Endothelial cell of umbilical vein (primary cell): ENCODE data around the gene NUP214. TPM values are rescaled to one million over a fixed set of nuclear protein-coding genes. Genes with fewer than 3 reads are reported as not detected.

ENCODE experiments used
- BruUV-seq: library from RNA; stranded (reverse); fragments of 400-500 nt; replicated peaks from 2 replicates; lab custom pipeline; 2021; lab: Mats Ljungman, UMichigan
- CTCF ChIA-PET: fragments of 300-600, 350-600 bp; sonication (Branson Sonifier 250); formaldehyde crosslinking; loops from one replicate; lab custom pipeline; 2021; ENCODE audit warnings: antibody characterized with exemption, inconsistent platforms; lab: Charles Lee
- POLR2A ChIA-PET: fragments of 300-600, 350-600 bp; sonication (Branson Sonifier 250); formaldehyde crosslinking; loops from one replicate; lab custom pipeline; 2021; ENCODE audit warnings: antibody characterized with exemption, inconsistent platforms; lab: Charles Lee
- DNase-seq: peaks from one replicate; pipeline ENCODE4 v3.0.0-alpha.2; 2011; ENCODE audit warnings: low read depth, low spot score
- FAIRE-seq: peaks from 2 replicates; lab custom pipeline; 2011; peaks lifted over from hg19 to GRCh38; lab: Jason Lieb, UNC
- H2AFZ ChIP-seq: 2 replicates; pipeline ENCODE4 v1.6.0; 2012; ENCODE audit warnings: low read depth, low read length, control low read depth, inconsistent platforms
- H3K27ac ChIP-seq: 2 replicates; pipeline ENCODE4 v1.5.1; 2011; ENCODE audit warnings: low read depth, mild to moderate bottlenecking, control low read depth, low read length, moderate library complexity; ENCODE audit not compliant: insufficient read depth
- H3K27me3 ChIP-seq, 2 experiments: 2 replicates each; pipeline versions ENCODE4 v1.6.0 to v1.6.1; 2011; ENCODE audit warnings: low read length in 2 of 2, mixed read lengths in 1 of 2; ENCODE audit not compliant: control insufficient read depth in 2 of 2, insufficient read depth in 2 of 2
- H3K36me3 ChIP-seq, 2 experiments: 2 replicates in 1 of 2; 3 replicates in 1 of 2; pipeline ENCODE4 v1.5.1; 2011; ENCODE audit warnings: low read length in 2 of 2, mild to moderate bottlenecking in 1 of 2, moderate library complexity in 1 of 2; ENCODE audit not compliant: control insufficient read depth in 2 of 2, insufficient read depth in 2 of 2; ENCODE audit errors: extremely low read depth in 1 of 2
- H3K4me1 ChIP-seq: 3 replicates; pipeline ENCODE4 v1.5.1; 2011; ENCODE audit warnings: mild to moderate bottlenecking, low read length; ENCODE audit not compliant: control insufficient read depth, insufficient read depth; ENCODE audit errors: extremely low read depth
- H3K4me2 ChIP-seq: 2 replicates; pipeline ENCODE4 v1.6.1; 2011; ENCODE audit warnings: low read length, control low read depth, mixed read lengths; ENCODE audit not compliant: insufficient read depth
- H3K4me3 ChIP-seq, 3 experiments: fragments of 200-600 bp in 1 of 3; sonication (generic), shearing (Covaris generic) in 1 of 3; replicated peaks in 1 of 3; 2 replicates each; pipeline ENCODE4 v1.5.1; 2011 to 2016; ENCODE audit warnings: control low read depth in 3 of 3, low read length in 3 of 3, mild to moderate bottlenecking in 2 of 3, inconsistent platforms in 1 of 3, low read depth in 1 of 3, moderate library complexity in 1 of 3; ENCODE audit not compliant: insufficient read depth in 1 of 3
- H3K79me2 ChIP-seq: 2 replicates; pipeline ENCODE4 v1.6.0; 2012; ENCODE audit warnings: low read length, inconsistent platforms; ENCODE audit not compliant: control insufficient read depth, insufficient read depth
- H3K9ac ChIP-seq: replicated peaks from 2 replicates; pipeline ENCODE3; 2011; ENCODE audit warnings: low read length, control low read depth; ENCODE audit not compliant: insufficient read depth; ENCODE audit errors: extremely low read depth
- H3K9me1 ChIP-seq: replicated peaks from 3 replicates; pipeline ENCODE4 v1.6.0; 2011; ENCODE audit warnings: mild to moderate bottlenecking, low read length; ENCODE audit not compliant: control insufficient read depth, insufficient read depth; ENCODE audit errors: extremely low read depth
- H3K9me3 ChIP-seq: replicated peaks from 2 replicates; pipeline ENCODE4 v1.5.1; 2012; ENCODE audit warnings: low read length, inconsistent platforms; ENCODE audit not compliant: control insufficient read depth, insufficient read depth
- H4K20me1 ChIP-seq: replicated peaks from 2 replicates; pipeline ENCODE3; 2011; ENCODE audit warnings: mild to moderate bottlenecking, low read length; ENCODE audit not compliant: control insufficient read depth, insufficient read depth; ENCODE audit errors: extremely low read depth
- CTCF ChIP-seq, 2 donors: IDR thresholded peaks; 1 replicate in 1 of 2; 2 replicates in 1 of 2; pipeline ENCODE4 v1.5.1; 2011; ENCODE audit warnings: low read length in 2 of 2, mild to moderate bottlenecking in 2 of 2, moderate library complexity in 2 of 2, control low read depth in 1 of 2, inconsistent platforms in 1 of 2, low read depth in 1 of 2; ENCODE audit not compliant: insufficient read depth in 1 of 2; ENCODE audit errors: extremely low read depth in 1 of 2
- EZH2 ChIP-seq: IDR thresholded peaks from 2 replicates; pipeline ENCODE4 v1.6.1; 2012; ENCODE audit warnings: borderline replicate concordance, low read depth, mild to moderate bottlenecking, moderate library complexity, low read length, inconsistent platforms; ENCODE audit not compliant: severe bottlenecking
- FOS ChIP-seq: IDR thresholded peaks from 2 replicates; pipeline ENCODE4 v1.6.1; 2011; ENCODE audit warnings: mild to moderate bottlenecking, low read length, moderate library complexity, borderline replicate concordance; ENCODE audit not compliant: insufficient read depth
- GATA2 ChIP-seq: IDR thresholded peaks from 2 replicates; pipeline ENCODE4 v1.7.0; 2011; ENCODE audit warnings: low read depth, mild to moderate bottlenecking, moderate library complexity, mixed read lengths, low read length; ENCODE audit not compliant: insufficient read length, insufficient read depth
- MAX ChIP-seq: IDR thresholded peaks from 2 replicates; pipeline ENCODE4 v1.6.1; 2011; ENCODE audit not compliant: insufficient read depth, insufficient read length
- POLR2A ChIP-seq: IDR thresholded peaks from 2 replicates; pipeline ENCODE4 v1.6.1; 2012; ENCODE audit warnings: low read depth, mild to moderate bottlenecking, control low read depth, low read length
- dilution Hi-C: fragments of 300-500 bp; cut with MboI; formaldehyde crosslinking; loops from one replicate; pipeline ENCODE4 v1.15.0; 2019; ENCODE audit warnings: low sequenced_read_pairs; ENCODE audit not compliant: extremely low pct_ligation_motif_present
- intact Hi-C: fragments of 100-400 bp; cut with micrococcal nuclease; formaldehyde crosslinking; loops from one replicate; pipeline ENCODE4 v1.10.0; 2022
- polyA plus RNA-seq, 4 experiments: library from polyadenylated mRNA; depleted of rRNA in 3 of 4; stranded (reverse) in 3 of 4; unstranded in 1 of 4; fragments of >200 nt; gene quantifications; 2 replicates each; pipeline versions ENCODE4 v1.2.1 to v1.2.3, GENCODE V29; 2011 to 2012; ENCODE audit warnings: missing spikeins in 1 of 4
- total RNA-seq: library from RNA; stranded (reverse); gene quantifications from 2 replicates; pipeline ENCODE4 v1.2.3, GENCODE V29; 2021

Gene NUP214
- total and polyA plus RNA-seq, 2 donors (not counting 3 experiments of a cell fraction or from before 2014, with no cell fraction given), result 28.7 to 65.9 TPM

DNA sequence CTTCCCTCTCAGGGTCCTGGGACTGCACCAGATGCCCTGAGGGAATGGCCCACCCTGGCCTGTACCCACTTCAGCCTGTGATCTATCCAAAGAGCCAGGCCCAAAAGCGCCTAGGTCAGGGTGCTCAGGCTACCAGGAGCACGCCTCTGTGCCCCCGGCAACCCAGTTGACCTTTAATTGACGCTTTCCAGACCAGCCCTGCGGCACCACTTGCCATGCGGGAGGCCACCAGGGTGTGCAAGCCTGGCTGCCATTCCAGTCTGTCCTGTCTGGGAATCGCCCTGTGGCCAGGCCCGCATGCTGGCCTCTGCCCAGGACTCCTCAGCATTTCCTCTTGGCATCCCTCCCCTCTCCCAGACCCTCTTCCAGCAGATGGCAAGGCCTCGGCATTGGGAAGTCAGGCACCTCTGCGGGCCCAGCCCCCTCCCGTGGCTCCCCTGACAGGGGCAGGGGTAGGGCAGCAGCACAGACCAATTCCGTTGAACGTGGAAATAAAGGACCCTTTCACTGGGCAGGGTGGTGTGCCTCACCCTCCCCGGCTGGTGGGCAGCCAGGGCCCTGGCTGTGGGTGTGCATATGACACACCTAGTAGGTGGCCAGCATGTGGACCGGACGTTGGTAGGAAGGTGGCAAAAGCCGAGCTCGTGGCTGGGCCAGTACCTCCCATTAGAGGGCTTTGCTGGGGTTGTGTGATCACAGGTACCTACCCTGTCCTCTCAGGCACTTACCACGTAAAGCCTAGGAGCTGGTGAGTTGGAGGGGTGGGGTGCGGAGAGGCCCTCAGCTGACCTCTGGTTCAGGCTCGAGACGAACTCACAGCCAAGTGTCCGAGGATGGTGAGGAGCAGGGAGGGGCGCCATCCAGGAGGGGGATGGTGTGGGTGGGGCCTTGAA, 32.6 kb upstream of the NUP214 start:
- Histone ChIP-seq H3K36me3 (no peaks in the 10 kb centered on the region), H3K27me3 (peaks cover 8 to 14% of the 10 kb centered on the region in 2 experiments), H3K9ac (no peak overlapping the region), H3K4me3 (no peak overlapping the region), H3K9me3 (no peaks in the 10 kb centered on the region), H3K9me1 (no peaks in the 10 kb centered on the region), H3K4me1 (peaks cover 5% of the 10 kb centered on the region), H3K79me2 (no peaks in the 10 kb centered on the region), H3K27ac (no peak overlapping the region), H3K4me2 (no peak overlapping the region), H2AFZ (no peak overlapping the region), H4K20me1 (no peaks in the 10 kb centered on the region)
- DNase-seq, result no peak
- no peak for TF ChIP-seq EZH2
- TF ChIP-seq GATA2, result no peak
- no peak for TF ChIP-seq MAX
- TF ChIP-seq POLR2A, result no peak
- no peak for TF ChIP-seq CTCF (IDR thresholded peaks at IDR 0.05; ENCODE audit: extremely low read depth in 1 of 2, insufficient read depth in 1 of 2, low read depth in 1 of 2, low read length in 2 of 2)
- TF ChIP-seq FOS, result no peak
- BruUV-seq, result no TSS peak
- dilution Hi-C loops, result no loop called here
- CTCF ChIA-PET, result no interaction called here
- POLR2A ChIA-PET, result no interaction called here
- intact Hi-C loops, result no loop called here
- no peak for FAIRE-seq
